ENCODE data around the gene ZBTB7B. TPM values are rescaled to one million over a fixed set of nuclear protein-coding genes. Genes with fewer than 3 reads are reported as not detected.

ZBTB7B gene
- total RNA-seq, 5 donors from 2014 or later (not counting 1 experiment from before 2014, with no cell fraction given): 39.6 to 68.4 (median 51.7) TPM

DNA sequence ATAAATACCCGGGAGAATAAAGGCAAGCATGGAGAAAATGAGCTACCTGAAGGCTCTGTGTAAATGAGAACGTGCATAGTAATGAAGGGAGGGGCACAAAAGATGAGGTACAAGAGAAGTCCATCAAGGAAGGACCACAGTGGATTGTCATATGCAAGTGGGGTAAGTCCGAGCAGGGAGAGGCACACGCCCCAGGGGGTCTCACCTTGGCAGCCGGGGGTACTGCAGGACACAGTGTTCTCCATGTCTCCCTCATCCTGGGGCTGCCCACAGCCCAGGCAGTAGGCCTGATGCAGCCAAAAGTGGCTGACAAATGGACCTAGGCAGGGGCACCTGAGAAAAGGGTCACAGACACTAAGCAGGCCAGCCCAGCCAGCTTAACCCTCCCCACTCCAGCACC, 21.0 kb downstream of the ZBTB7B start:
- POLR2A ChIA-PET: interaction anchor here in 1 of 2 donors (0.5 kb wide), 1 partner anchor 24 kb away, joined by 4 read pairs; no protein-coding TSS in a partner anchor

DNA sequence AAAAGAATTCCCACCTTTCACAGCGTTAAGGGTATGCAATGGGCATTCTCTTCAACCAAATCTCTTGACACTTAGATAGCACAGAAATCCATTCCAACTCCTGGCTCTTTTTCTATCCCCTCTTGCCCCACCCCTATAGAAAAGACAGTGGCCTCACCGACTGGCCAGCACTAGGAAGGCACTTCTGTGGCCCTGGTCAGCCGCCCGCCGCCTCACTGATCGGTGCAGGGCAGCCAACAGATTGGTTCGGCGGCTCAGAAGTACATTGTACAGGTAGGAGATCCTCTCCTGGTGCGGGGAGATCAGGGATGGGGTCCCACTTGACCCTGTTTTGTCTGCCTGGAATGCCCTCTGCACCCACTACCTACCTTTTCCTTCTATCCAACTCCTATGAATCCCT, 21.7 kb downstream of the ZBTB7B start:
- Mint-ChIP-seq H3K4me1 (peaks cover 10 to 29% (median 19%) of the 10 kb centered on the region in 3 donors), H3K27me3 (no peaks in the 10 kb centered on the region), H3K4me3 (no peak overlapping the region), H3K27ac (no peak overlapping the region), H3K9me3 (no peaks in the 10 kb centered on the region), H3K36me3 (no peaks in the 10 kb centered on the region)
- DNase-seq: no peak
- Histone ChIP-seq H3K36me3 (ENCODE audit: control insufficient read depth in 2 of 2, extremely low read depth in 1 of 2, insufficient read depth in 1 of 2, low read length in 1 of 2) (no peaks in the 10 kb centered on the region), H3K27ac (ENCODE audit: low read length) (no peak overlapping the region), H3K27me3 (replicated peaks in 1 of 2; ENCODE audit: control insufficient read depth in 2 of 2, extremely low read depth in 1 of 2, insufficient read depth in 2 of 2, low read length in 1 of 2) (peaks cover 0 to 2% of the 10 kb centered on the region in 2 experiments), H3K4me3 (ENCODE audit: control insufficient read depth in 1 of 2, extremely low read depth in 1 of 2, low read length in 1 of 2) (no peak overlapping the region), H3K4me1 (ENCODE audit: control insufficient read depth in 1 of 2, extremely low read depth in 1 of 2, insufficient read depth in 2 of 2, low read length in 2 of 2) (peaks cover 1 to 6% of the 10 kb centered on the region in 2 experiments), H3K9me3 (no peaks in the 10 kb centered on the region)
- 93% methylated on average over 7 of the region's 9 CpGs for WGBS (ENCODE audit: insufficient coverage)
- CTCF ChIA-PET: interaction anchor here in 1 of 2 donors (0.7 kb wide), 1 partner anchor 37 kb away, joined by 5 read pairs; no protein-coding TSS in a partner anchor
- POLR2A ChIA-PET: no interaction called here
- ATAC-seq (replicated peaks in 1 of 4): no peak

More for the DNA sequence above, 21.0 kb downstream of the ZBTB7B start:
- no peak overlapping the region for H3K4me3 ChIP-seq (ENCODE audit: control insufficient read depth in 1 of 2, extremely low read depth in 1 of 2, low read length in 1 of 2)
- H3K4me1 ChIP-seq (ENCODE audit: control insufficient read depth in 1 of 2, extremely low read depth in 1 of 2, insufficient read depth in 2 of 2, low read length in 2 of 2): peaks cover 4 to 6% of the 10 kb centered on the region in 2 experiments
- Mint-ChIP-seq H3K9me3 (no peaks in the 10 kb centered on the region), H3K36me3 (no peaks in the 10 kb centered on the region), H3K27me3 (no peaks in the 10 kb centered on the region), H3K27ac (no peak overlapping the region), H3K4me1 (peaks cover 13 to 34% (median 25%) of the 10 kb centered on the region in 3 donors), H3K4me3 (no peak overlapping the region)
- H3K9me3 ChIP-seq: no peaks in the 10 kb centered on the region
- DNase-seq: no peak
- H3K36me3 ChIP-seq (ENCODE audit: control insufficient read depth in 2 of 2, extremely low read depth in 1 of 2, insufficient read depth in 1 of 2, low read length in 1 of 2): no peaks in the 10 kb centered on the region
- no peak overlapping the region for H3K27ac ChIP-seq (ENCODE audit: low read length)
- no peak for ATAC-seq (replicated peaks in 1 of 4)
- peaks cover 0 to 2% of the 10 kb centered on the region in 2 experiments for H3K27me3 ChIP-seq (replicated peaks in 1 of 2; ENCODE audit: control insufficient read depth in 2 of 2, extremely low read depth in 1 of 2, insufficient read depth in 2 of 2, low read length in 1 of 2)
- 91% methylated on average over 5 of the region's 5 CpGs for WGBS (ENCODE audit: insufficient coverage)
- CTCF ChIA-PET: interaction anchor here in 1 of 2 donors (0.6 kb wide), 1 partner anchor 90 kb away, joined by 3 read pairs; no protein-coding TSS in a partner anchor

DNA sequence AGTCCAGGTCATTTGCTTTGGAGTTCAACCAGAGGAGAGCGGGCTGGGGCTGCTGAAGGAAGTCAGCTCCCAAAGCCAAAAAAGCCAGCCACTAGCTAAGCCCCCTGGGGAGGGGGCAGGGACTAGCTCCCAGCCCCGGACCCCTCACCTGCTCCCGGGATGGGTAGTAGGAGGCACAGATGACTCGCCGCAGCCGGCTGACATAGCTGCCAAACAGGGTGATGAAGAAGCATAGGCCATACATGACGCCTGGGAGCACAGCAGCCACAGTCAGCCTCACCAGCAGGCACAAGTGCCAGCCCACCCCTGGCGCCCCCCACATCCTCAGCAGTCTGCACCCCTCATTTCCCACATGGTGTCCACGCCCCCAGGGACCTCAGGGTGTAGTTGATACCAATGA, 23.6 kb downstream of the ZBTB7B start:
- Histone ChIP-seq H3K27me3 (replicated peaks in 1 of 2; ENCODE audit: control insufficient read depth in 2 of 2, extremely low read depth in 1 of 2, insufficient read depth in 2 of 2, low read length in 1 of 2) (peaks cover 0 to 16% of the 10 kb centered on the region in 2 experiments), H3K27ac (ENCODE audit: low read length) (no peak overlapping the region), H3K4me3 (ENCODE audit: control insufficient read depth in 1 of 2, extremely low read depth in 1 of 2, low read length in 1 of 2) (no peak overlapping the region), H3K9me3 (no peaks in the 10 kb centered on the region), H3K36me3 (ENCODE audit: control insufficient read depth in 2 of 2, extremely low read depth in 1 of 2, insufficient read depth in 1 of 2, low read length in 1 of 2) (no peaks in the 10 kb centered on the region), H3K4me1 (ENCODE audit: control insufficient read depth in 1 of 2, extremely low read depth in 1 of 2, insufficient read depth in 2 of 2, low read length in 2 of 2) (peaks cover 0 to 6% of the 10 kb centered on the region in 2 experiments)
- no peaks in the 10 kb centered on the region for H3K9me3 Mint-ChIP-seq
- CTCF ChIA-PET: interaction anchor here in 1 of 2 donors (0.7 kb wide), 1 partner anchor 563 kb away, joined by 9 read pairs; no protein-coding TSS in a partner anchor
- WGBS (ENCODE audit: insufficient coverage): 75% methylated on average over 8 of the region's 9 CpGs
- peaks cover 0 to 1% of the 10 kb centered on the region in 2 donors for H3K27me3 Mint-ChIP-seq
- peaks cover 2 to 17% (median 11%) of the 10 kb centered on the region in 3 donors for H3K4me1 Mint-ChIP-seq
- H3K27ac Mint-ChIP-seq: no peak overlapping the region
- ATAC-seq (replicated peaks in 1 of 4) (no peak), DNase-seq (no peak)
- POLR2A ChIA-PET: no interaction called here
- H3K4me3 Mint-ChIP-seq: no peak overlapping the region
- H3K36me3 Mint-ChIP-seq: no peaks in the 10 kb centered on the region

DNA sequence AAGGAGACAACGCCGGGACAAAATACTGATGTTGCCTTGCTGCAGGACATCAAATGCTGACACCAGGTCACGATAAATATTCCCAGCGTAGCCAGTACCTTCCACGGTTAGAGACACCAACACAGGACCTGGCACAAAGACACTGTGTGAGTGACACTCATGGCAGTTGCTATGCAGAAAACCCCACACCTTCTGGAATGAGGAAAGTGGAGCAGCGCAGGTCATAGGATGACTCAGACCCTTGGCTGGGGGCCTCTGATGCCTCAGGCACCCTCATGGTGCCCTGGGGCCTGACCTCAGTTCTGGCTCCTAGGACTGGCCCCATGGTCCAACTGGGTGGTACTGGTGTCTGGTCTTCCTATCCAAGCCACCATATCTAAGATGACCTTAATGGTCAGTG, 24.0 kb downstream of the ZBTB7B start:
- H3K4me3 ChIP-seq (ENCODE audit: control insufficient read depth in 1 of 2, extremely low read depth in 1 of 2, low read length in 1 of 2): no peak overlapping the region
- DNase-seq (no peak), ATAC-seq (replicated peaks in 1 of 4) (no peak)
- no peaks in the 10 kb centered on the region for H3K36me3 ChIP-seq (ENCODE audit: control insufficient read depth in 2 of 2, extremely low read depth in 1 of 2, insufficient read depth in 1 of 2, low read length in 1 of 2)
- peaks cover 0 to 16% of the 10 kb centered on the region in 2 experiments for H3K27me3 ChIP-seq (replicated peaks in 1 of 2; ENCODE audit: control insufficient read depth in 2 of 2, extremely low read depth in 1 of 2, insufficient read depth in 2 of 2, low read length in 1 of 2)
- Mint-ChIP-seq H3K4me1 (peaks cover 2 to 13% (median 9%) of the 10 kb centered on the region in 3 donors), H3K27me3 (peaks cover 0 to 1% of the 10 kb centered on the region in 2 donors), H3K36me3 (no peaks in the 10 kb centered on the region), H3K9me3 (no peaks in the 10 kb centered on the region), H3K4me3 (no peak overlapping the region), H3K27ac (no peak overlapping the region)
- H3K9me3 ChIP-seq: no peaks in the 10 kb centered on the region
- peaks cover 0 to 6% of the 10 kb centered on the region in 2 experiments for H3K4me1 ChIP-seq (ENCODE audit: control insufficient read depth in 1 of 2, extremely low read depth in 1 of 2, insufficient read depth in 2 of 2, low read length in 2 of 2)
- CTCF ChIA-PET: no interaction called here
- 85% methylated on average over 6 of the region's 6 CpGs for WGBS (ENCODE audit: insufficient coverage)
- no peak overlapping the region for H3K27ac ChIP-seq (ENCODE audit: low read length)
- POLR2A ChIA-PET: no interaction called here

DNA sequence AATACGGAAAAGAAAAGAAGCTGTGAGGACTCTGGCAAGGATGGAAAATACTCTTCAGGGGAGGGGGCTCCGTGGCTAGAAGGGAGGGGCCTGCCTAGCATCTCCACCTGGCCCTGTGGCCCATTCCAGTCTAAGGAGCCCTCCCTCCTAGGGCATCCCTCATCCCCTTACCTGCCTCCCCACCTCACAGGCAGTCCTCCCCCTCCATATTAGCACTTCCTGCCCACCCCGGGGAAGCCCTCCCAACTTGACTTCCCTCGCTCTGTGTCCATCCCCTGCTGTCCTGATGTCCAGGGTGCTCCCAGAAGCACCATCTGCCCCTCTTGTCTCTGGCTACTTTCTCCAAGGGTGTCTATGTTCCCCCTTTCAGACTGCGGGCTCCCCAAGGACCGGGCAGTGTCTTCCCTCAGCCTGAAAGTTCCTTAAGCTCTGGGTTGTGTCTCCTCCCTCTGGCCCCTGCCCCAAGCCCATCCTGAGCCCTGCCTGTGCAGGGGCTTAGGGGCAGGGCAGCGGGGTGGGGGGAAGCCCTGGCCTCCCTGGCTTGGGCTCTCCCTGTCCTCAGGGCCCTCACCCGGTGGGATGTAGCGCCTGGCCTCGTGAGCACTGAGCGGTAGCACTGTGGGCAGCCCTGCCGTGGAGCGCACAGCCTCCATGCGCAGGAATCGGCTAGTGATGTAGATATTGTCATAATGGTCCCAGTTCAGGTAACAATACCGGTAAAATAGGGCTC, 27.1 kb downstream of the ZBTB7B start:
- CTCF ChIA-PET: no interaction called here
- H3K9me3 Mint-ChIP-seq: no peaks in the 10 kb centered on the region

DNA sequence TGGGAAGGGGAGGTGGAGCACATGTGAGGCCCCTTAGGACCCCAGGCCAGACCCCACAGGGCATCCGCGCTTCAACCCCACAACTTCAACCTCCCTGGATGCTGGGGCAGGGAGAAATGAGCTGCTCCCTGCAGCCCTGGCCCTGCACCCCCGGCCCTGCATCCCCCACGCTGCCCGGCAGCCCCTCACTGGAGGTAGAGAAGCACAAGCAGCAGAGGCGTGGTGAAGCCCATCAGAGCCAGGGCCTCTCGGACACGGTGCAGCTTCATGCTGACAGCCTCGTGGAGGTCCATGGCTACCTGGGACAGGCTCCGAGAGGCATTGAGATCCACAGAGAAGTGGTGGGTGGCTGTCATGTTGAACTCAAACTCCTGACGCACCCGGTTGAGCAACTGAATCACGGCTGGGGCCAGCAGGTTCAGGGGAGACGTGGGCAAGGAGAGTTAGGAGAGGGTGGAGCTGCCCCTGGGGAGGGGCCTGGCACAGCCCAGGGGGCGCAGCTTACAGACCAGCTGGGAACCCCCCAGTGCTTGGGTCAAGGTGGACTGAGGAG, 27.7 kb downstream of the ZBTB7B start:
- Mint-ChIP-seq H3K36me3 (no peaks in the 10 kb centered on the region), H3K4me3 (no peak overlapping the region), H3K9me3 (no peaks in the 10 kb centered on the region), H3K27ac (no peak overlapping the region), H3K4me1 (no peaks in the 10 kb centered on the region), H3K27me3 (peaks cover 0 to 1% of the 10 kb centered on the region in 2 donors)
- Histone ChIP-seq H3K36me3 (ENCODE audit: control insufficient read depth in 2 of 2, extremely low read depth in 1 of 2, insufficient read depth in 1 of 2, low read length in 1 of 2) (no peaks in the 10 kb centered on the region), H3K27me3 (replicated peaks in 1 of 2; ENCODE audit: control insufficient read depth in 2 of 2, extremely low read depth in 1 of 2, insufficient read depth in 2 of 2, low read length in 1 of 2) (peaks cover 0 to 18% of the 10 kb centered on the region in 2 experiments), H3K9me3 (no peaks in the 10 kb centered on the region), H3K27ac (ENCODE audit: low read length) (no peak overlapping the region), H3K4me3 (ENCODE audit: control insufficient read depth in 1 of 2, extremely low read depth in 1 of 2, low read length in 1 of 2) (no peak overlapping the region), H3K4me1 (ENCODE audit: control insufficient read depth in 1 of 2, extremely low read depth in 1 of 2, insufficient read depth in 2 of 2, low read length in 2 of 2) (no peaks in the 10 kb centered on the region)
- DNase-seq (no peak), ATAC-seq (replicated peaks in 1 of 4) (no peak)
- 80% methylated on average over 13 of the region's 15 CpGs for WGBS (ENCODE audit: insufficient coverage)
- ChIA-PET POLR2A (no interaction called here), CTCF (no interaction called here)

More for the DNA sequence above, 27.1 kb downstream of the ZBTB7B start:
- Mint-ChIP-seq H3K4me1 (no peaks in the 10 kb centered on the region), H3K27ac (no peak overlapping the region), H3K27me3 (peaks cover 0 to 1% of the 10 kb centered on the region in 2 donors), H3K4me3 (no peak overlapping the region), H3K36me3 (no peaks in the 10 kb centered on the region)
- 84% methylated on average over 10 of the region's 16 CpGs for WGBS (ENCODE audit: insufficient coverage)
- POLR2A ChIA-PET: no interaction called here
- Histone ChIP-seq H3K27me3 (replicated peaks in 1 of 2; ENCODE audit: control insufficient read depth in 2 of 2, extremely low read depth in 1 of 2, insufficient read depth in 2 of 2, low read length in 1 of 2) (peaks cover 0 to 18% of the 10 kb centered on the region in 2 experiments), H3K4me1 (ENCODE audit: control insufficient read depth in 1 of 2, extremely low read depth in 1 of 2, insufficient read depth in 2 of 2, low read length in 2 of 2) (no peaks in the 10 kb centered on the region), H3K9me3 (no peaks in the 10 kb centered on the region), H3K4me3 (ENCODE audit: control insufficient read depth in 1 of 2, extremely low read depth in 1 of 2, low read length in 1 of 2) (no peak overlapping the region), H3K36me3 (ENCODE audit: control insufficient read depth in 2 of 2, extremely low read depth in 1 of 2, insufficient read depth in 1 of 2, low read length in 1 of 2) (no peaks in the 10 kb centered on the region), H3K27ac (ENCODE audit: low read length) (no peak overlapping the region)
- DNase-seq (no peak), ATAC-seq (replicated peaks in 1 of 4) (no peak)

All from T-cell (primary cell).